Karpas-422 (cell line): ENCODE measurements around the gene TPCN1. TPM values are rescaled to one million over a fixed set of nuclear protein-coding genes. Genes with fewer than 3 reads are reported as not detected.

Experiments used
- DNase-seq: peaks from one replicate; pipeline ENCODE4 v3.0.0-alpha.2; 2015
- H2AFZ ChIP-seq: fragments of 200-600 bp; sonication (generic); 2 replicates; pipeline ENCODE4 v1.6.1; 2014; ENCODE audit warnings: antibody characterized with exemption, low read length, mixed read lengths
- H3K27ac ChIP-seq: fragments of 200-600 bp; sonication (generic); 2 replicates; pipeline ENCODE4 v1.5.1; 2014; ENCODE audit warnings: mild to moderate bottlenecking, low read length, moderate library complexity
- H3K27me3 ChIP-seq: fragments of 200-600 bp; sonication (generic); 2 replicates; pipeline ENCODE4 v1.6.1; 2014; ENCODE audit warnings: low read length, mixed read lengths
- H3K36me3 ChIP-seq: fragments of 200-600 bp; sonication (generic); 2 replicates; pipeline ENCODE4 v1.6.1; 2014; ENCODE audit warnings: low read length, mixed read lengths; ENCODE audit not compliant: insufficient read depth
- H3K4me1 ChIP-seq: fragments of 200-600 bp; sonication (generic); 2 replicates; pipeline ENCODE4 v1.6.1; 2014; ENCODE audit warnings: mild to moderate bottlenecking, low read length, mixed read lengths
- H3K4me2 ChIP-seq: fragments of 200-600 bp; sonication (generic); 2 replicates; pipeline ENCODE4 v1.6.1; 2014; ENCODE audit warnings: low read length, low read depth, mild to moderate bottlenecking; ENCODE audit not compliant: poor library complexity, severe bottlenecking
- H3K4me3 ChIP-seq: fragments of 200-600 bp; sonication (generic); 2 replicates; pipeline ENCODE4 v1.5.1; 2014; ENCODE audit warnings: mild to moderate bottlenecking, antibody characterized with exemption, low read length, mixed read lengths
- H3K79me2 ChIP-seq: fragments of 200-600 bp; sonication (generic); 2 replicates; pipeline ENCODE4 v1.6.1; 2014; ENCODE audit warnings: mild to moderate bottlenecking, low read length, mixed read lengths
- H3K9ac ChIP-seq: fragments of 200-600 bp; sonication (generic); 2 replicates; pipeline ENCODE4 v1.6.0; 2014; ENCODE audit warnings: low read length
- H3K9me2 ChIP-seq: fragments of 200-600 bp; sonication (generic), shearing (Covaris generic); replicated peaks from 2 replicates; pipeline ENCODE4 v1.6.0; 2014; ENCODE audit warnings: mild to moderate bottlenecking, low read length, moderate library complexity; ENCODE audit not compliant: insufficient read depth
- H3K9me3 ChIP-seq: fragments of 300-700, 200-600 bp; sonication (generic); 2 replicates; pipeline ENCODE4 v1.6.1; 2014; ENCODE audit warnings: low read length, mixed read lengths
- H4K20me1 ChIP-seq: fragments of 200-600 bp; sonication (generic); 2 replicates; pipeline ENCODE4 v1.6.1; 2014; ENCODE audit warnings: mild to moderate bottlenecking, antibody characterized with exemption, low read length, low read depth; ENCODE audit not compliant: insufficient read depth
- total RNA-seq: library from RNA; depleted of rRNA; stranded (reverse); fragments of >200 nt; shearing (Covaris generic); gene quantifications from 2 replicates; pipeline ENCODE4 v1.2.3, GENCODE V29; 2014; ENCODE audit warnings: low replicate concordance

The TPCN1 gene
- total RNA-seq, 1 experiment from 2014 or later, result 43.9 TPM

DNA sequence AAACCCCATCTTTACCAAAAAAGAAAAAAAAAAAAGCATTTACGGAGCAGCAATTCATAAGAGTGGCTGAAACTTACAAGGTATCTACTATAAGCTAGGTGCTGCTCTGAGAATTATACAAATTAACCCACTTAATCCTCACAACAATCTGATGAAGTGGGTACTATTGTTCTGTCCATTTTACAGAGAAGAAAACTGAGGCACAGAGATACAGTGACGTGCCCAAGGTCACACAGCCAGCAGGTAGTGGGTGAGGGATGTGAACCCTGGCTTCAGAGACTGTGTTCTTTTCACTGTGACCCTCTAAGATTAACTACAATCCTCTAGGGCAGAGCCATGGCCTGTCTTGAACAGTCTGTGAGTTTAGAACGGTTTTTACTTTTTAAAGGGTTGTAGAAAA, 39.3 kb upstream of the TPCN1 start:
- no peak overlapping the region for H3K4me2 ChIP-seq
- peaks cover 60% of the 10 kb centered on the region for H3K79me2 ChIP-seq
- peaks cover 9% of the 10 kb centered on the region; the same call in 1 of the 2 replicates for H4K20me1 ChIP-seq
- H3K9ac ChIP-seq, result no peak overlapping the region
- H3K4me1 ChIP-seq, result peaks cover 25% of the 10 kb centered on the region
- H3K9me3 ChIP-seq, result no peaks in the 10 kb centered on the region
- no peak overlapping the region for H3K4me3 ChIP-seq
- no peak overlapping the region for H3K27ac ChIP-seq
- no peaks in the 10 kb centered on the region for H3K27me3 ChIP-seq
- H2AFZ ChIP-seq, result no peak overlapping the region
- peaks cover 47% of the 10 kb centered on the region for H3K36me3 ChIP-seq
- no peaks in the 10 kb centered on the region for H3K9me2 ChIP-seq
- no peak for DNase-seq

DNA sequence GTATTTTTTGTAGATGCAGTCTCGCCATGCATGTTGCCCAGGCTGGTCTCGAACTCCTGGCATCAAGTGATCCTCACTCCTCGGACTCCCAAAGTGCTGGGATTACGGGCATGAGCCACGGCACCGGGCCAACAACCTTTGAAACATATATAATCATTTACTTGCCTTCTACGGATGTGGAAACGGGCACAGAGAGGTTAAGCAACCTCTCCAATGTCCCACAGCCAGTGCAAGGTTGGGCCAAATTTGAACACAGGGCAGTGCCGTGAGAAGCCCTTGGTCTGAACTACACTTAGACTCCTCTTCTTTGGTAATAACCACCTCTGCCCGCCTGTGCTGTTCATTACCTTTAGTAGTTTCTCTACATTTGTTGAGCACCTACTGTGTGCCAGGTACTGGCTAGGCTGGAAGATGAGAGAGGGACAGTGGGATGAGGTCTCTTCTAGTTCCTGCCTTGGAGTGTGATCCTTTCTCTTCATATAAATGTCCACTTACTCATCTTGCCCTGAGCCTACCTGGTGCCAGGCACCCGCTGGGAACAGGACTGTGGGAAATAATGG, 38.2 kb upstream of the TPCN1 start:
- Histone ChIP-seq H3K4me1 (peaks cover 32% of the 10 kb centered on the region), H3K9me2 (no peaks in the 10 kb centered on the region), H3K9me3 (no peaks in the 10 kb centered on the region), H2AFZ (no peak overlapping the region), H3K9ac (peak overlapping the region; percentile 96; the same call in 1 of the 2 replicates), H3K27ac (no peak overlapping the region), H3K36me3 (peaks cover 36% of the 10 kb centered on the region), H3K27me3 (no peaks in the 10 kb centered on the region), H3K79me2 (peaks cover 68% of the 10 kb centered on the region), H3K4me2 (peak overlapping the region; percentile 82), H4K20me1 (peaks cover 9% of the 10 kb centered on the region; the same call in 1 of the 2 replicates), H3K4me3 (peak overlapping the region; percentile 92; the same call in 1 of the 2 replicates)
- no peak for DNase-seq

DNA sequence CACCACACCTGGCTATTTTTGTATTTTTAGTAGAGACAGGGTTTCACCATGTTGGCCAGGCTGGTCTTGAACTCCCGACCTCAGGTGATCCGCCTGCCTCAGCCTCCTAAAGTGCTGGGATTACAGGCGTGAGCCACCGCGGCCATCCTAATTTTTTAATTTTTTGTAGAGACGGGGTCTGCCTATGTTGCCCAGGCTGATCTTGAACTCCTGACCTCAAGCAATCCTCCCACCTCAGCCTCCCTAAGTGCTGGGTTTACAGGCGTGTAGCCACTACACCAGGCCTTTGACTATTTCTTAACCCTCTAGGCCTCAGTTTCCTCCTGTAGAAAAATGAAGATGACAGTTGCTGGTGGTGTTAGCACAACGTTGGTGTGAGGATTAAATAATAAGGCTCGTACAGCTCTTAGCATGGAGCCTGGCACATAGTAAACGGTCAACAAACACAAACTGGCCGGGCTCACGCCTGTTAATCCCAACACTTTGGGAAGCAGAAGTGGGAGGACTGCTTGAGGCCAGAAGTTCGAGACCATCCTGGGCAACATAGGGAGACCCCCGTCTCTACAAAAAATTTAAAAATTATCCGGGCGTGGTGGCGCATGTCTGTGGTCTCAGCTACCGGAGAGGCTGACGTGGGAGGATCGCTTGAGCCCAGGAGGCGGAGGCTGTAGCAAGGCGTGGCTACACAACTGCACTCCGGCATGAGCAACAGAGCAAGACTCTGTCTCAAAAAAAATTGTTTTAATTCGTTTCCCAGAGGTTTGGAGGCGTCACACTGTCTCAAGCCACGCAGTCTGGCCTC, 37.0 kb upstream of the TPCN1 start:
- H3K4me3 ChIP-seq, result peak overlapping the region; percentile 92
- H3K27ac ChIP-seq, result peak overlapping the region; percentile 85
- no peak for DNase-seq
- no peaks in the 10 kb centered on the region for H3K9me3 ChIP-seq
- no peaks in the 10 kb centered on the region for H3K9me2 ChIP-seq
- peak overlapping the region; percentile 96 for H3K9ac ChIP-seq
- peaks cover 32% of the 10 kb centered on the region for H3K4me1 ChIP-seq
- H3K36me3 ChIP-seq, result peaks cover 28% of the 10 kb centered on the region
- H3K4me2 ChIP-seq, result peak overlapping the region; percentile 82
- H3K27me3 ChIP-seq, result no peaks in the 10 kb centered on the region
- H4K20me1 ChIP-seq, result peaks cover 9% of the 10 kb centered on the region; the same call in 1 of the 2 replicates
- peaks cover 68% of the 10 kb centered on the region for H3K79me2 ChIP-seq
- no peak overlapping the region for H2AFZ ChIP-seq

DNA sequence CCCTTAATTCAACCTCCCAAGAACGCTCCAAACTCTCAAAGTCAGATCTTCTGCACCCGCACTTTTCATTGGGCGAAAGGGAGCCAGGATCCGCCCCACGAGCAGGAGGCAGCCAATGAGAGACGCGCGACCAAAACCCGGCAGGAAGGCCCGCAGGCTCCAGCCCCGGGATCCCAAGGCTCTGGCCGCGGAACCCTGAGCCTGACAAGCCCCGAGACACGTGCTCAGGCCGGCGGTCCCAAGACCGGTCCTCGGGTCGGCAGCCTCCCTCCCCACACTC, 36.4 kb upstream of the TPCN1 start:
- peak overlapping the region; percentile 82 for H3K4me2 ChIP-seq
- H3K9me2 ChIP-seq, result no peaks in the 10 kb centered on the region
- peak overlapping the region; percentile 85 for H3K27ac ChIP-seq
- H3K27me3 ChIP-seq, result no peaks in the 10 kb centered on the region
- peak overlapping the region; percentile 92 for H3K4me3 ChIP-seq
- H3K36me3 ChIP-seq, result peaks cover 24% of the 10 kb centered on the region
- peaks cover 68% of the 10 kb centered on the region for H3K79me2 ChIP-seq
- peak overlapping the region; percentile 96 for H3K9ac ChIP-seq
- peak; percentile 96 for DNase-seq
- H3K4me1 ChIP-seq, result peaks cover 32% of the 10 kb centered on the region
- H3K9me3 ChIP-seq, result no peaks in the 10 kb centered on the region
- peak overlapping the region; percentile 51; the same call in 1 of the 2 replicates for H2AFZ ChIP-seq
- H4K20me1 ChIP-seq, result peaks cover 9% of the 10 kb centered on the region; the same call in 1 of the 2 replicates

DNA sequence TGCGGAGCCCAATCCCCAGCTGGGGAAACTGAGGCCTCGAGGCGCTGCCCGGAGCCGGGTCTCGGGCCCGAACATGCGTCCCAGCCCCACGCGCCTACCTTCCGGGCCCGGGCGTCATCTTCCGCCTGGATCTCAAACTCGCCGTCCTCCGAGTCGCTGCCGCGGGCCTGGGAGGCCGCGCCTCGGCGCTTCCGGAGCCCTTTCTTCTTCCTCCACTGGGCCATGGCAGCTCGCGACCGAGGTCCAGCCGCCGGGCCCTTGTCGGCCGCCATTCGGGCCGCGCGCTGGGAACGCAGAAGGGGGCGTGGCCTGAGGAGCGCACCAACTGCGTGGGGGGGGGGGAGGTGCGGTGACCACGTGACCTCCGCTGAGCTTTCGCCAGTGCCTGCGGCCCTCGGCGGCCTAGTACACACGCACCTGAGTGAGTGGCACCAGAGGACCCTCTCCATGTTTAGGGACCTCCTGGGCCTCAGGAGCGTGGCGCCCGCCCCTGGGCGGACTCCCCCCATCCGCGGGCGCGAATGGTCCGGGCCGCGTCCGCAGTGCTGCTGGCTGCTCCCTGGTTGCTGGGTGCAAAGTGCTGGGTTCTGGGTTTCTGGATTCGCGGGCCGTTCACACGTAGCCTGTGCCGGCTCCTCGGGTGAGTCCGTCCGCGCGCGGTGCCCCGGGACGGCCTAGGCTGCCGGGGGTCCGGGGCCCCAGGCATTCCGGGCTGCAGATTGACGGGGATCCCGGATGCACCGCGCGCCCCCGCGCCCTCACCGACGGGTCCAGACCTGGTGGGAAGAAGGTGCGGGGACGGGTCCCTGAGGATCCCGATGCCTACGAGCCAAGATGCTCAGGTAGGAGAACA, 35.9 kb upstream of the TPCN1 start, which contains the start of the genes DDX54 and RITA1:
Gene DDX54 (minus strand): TSS at position 299 of the 853 bp plus-strand sequence. CDS start 27 bp downstream, at position 272.
Gene RITA1 (plus strand): TSS at position 542 of the 853 bp plus-strand sequence. CDS start 1,026 bp downstream, outside the sequence.
- no peaks in the 10 kb centered on the region for H3K9me3 ChIP-seq
- H2AFZ ChIP-seq, result peak within 1 kb of the TSS; percentile 64; the same call in 1 of the 2 replicates
- peak within 1 kb of the TSS; percentile 96 for H3K9ac ChIP-seq
- H3K27ac ChIP-seq, result peak within 1 kb of the TSS; percentile 85
- H3K4me1 ChIP-seq, result peaks cover 32% of the 10 kb centered on the region
- no peaks in the 10 kb centered on the region for H3K9me2 ChIP-seq
- H3K36me3 ChIP-seq, result peaks cover 19% of the 10 kb centered on the region
- peak within 1 kb of the TSS; percentile 92 for H3K4me3 ChIP-seq
- H4K20me1 ChIP-seq, result peaks cover 9% of the 10 kb centered on the region; the same call in 1 of the 2 replicates
- H3K4me2 ChIP-seq, result peak within 1 kb of the TSS; percentile 82
- peak; percentile 92 for DNase-seq
- H3K27me3 ChIP-seq, result no peaks in the 10 kb centered on the region
- H3K79me2 ChIP-seq, result peaks cover 64% of the 10 kb centered on the region

DNA sequence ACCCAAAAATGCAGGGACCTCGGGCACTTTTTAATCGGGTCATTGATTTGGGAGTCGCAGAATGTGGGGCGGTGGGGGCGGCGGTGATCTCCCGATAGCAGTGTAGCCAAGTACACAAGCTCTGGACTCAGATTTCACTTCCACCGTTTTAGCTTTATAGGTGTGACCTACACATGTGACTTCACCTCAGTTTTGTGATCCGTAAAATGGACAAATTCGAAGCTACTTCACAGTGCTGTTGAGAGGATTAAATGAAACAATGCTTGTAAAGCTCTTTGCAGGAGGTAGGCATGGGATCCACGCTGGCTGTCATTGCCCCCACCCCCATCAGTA, 35.3 kb upstream of the TPCN1 start:
- Histone ChIP-seq H3K27ac (peak overlapping the region; percentile 85), H3K9me2 (no peaks in the 10 kb centered on the region), H3K27me3 (no peaks in the 10 kb centered on the region), H3K79me2 (peaks cover 59% of the 10 kb centered on the region), H3K4me3 (peak overlapping the region; percentile 92), H3K36me3 (peaks cover 17% of the 10 kb centered on the region), H4K20me1 (peaks cover 9% of the 10 kb centered on the region; the same call in 1 of the 2 replicates), H3K4me1 (peaks cover 32% of the 10 kb centered on the region), H3K9me3 (no peaks in the 10 kb centered on the region), H3K9ac (peak overlapping the region; percentile 96), H2AFZ (peak overlapping the region; percentile 64; the same call in 1 of the 2 replicates), H3K4me2 (peak overlapping the region; percentile 82)
- peak; percentile 83 for DNase-seq

DNA sequence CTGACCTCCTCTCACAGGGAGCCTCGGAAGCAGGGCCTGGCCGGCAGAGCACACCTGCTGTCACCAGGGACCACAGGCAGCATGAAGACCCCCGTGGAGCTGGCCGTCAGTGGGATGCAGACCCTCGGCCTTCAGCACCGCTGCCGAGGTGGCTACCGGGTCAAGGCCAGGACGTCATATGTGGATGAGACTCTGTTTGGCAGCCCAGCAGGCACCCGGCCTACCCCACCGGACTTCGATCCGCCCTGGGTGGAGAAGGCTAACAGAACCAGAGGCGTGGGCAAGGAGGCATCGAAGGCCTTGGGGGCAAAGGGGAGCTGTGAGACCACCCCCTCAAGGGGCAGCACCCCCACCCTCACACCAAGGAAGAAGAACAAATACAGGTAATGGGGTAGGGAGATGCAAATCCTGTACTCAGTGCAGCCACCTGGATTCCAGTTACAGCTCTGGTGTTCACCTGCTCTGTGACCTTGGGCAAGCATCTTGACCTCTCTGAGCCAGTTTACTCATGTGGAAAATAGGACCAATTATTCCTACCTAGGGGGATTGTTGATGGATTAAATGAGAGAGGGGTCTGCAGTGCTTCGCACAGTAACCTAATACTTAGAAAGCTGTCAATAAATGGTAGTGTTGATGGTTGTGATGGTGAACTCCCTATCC, 34.5 kb upstream of the TPCN1 start:
- Histone ChIP-seq H3K36me3 (peaks cover 20% of the 10 kb centered on the region), H3K27me3 (no peaks in the 10 kb centered on the region), H3K9me3 (no peaks in the 10 kb centered on the region), H4K20me1 (peaks cover 6% of the 10 kb centered on the region; the same call in 1 of the 2 replicates), H3K9me2 (no peaks in the 10 kb centered on the region), H3K27ac (peak overlapping the region; percentile 85), H2AFZ (no peak overlapping the region), H3K4me3 (peak overlapping the region; percentile 92), H3K4me2 (peak overlapping the region; percentile 82), H3K9ac (peak overlapping the region; percentile 96), H3K79me2 (peaks cover 53% of the 10 kb centered on the region), H3K4me1 (peaks cover 32% of the 10 kb centered on the region)
- DNase-seq, result no peak
